PC-9 (cell line): ENCODE measurements around the gene GPR176. TPM values are rescaled to one million over a fixed set of nuclear protein-coding genes. Genes with fewer than 3 reads are reported as not detected.

ENCODE experiments used
- BruUV-seq: library from RNA; stranded (reverse); fragments of 400-500 nt; replicated peaks from 2 replicates; lab custom pipeline; 2021; lab: Mats Ljungman, UMichigan
- CTCF ChIA-PET: fragments of 300-600 bp; sonication (Branson Sonifier 250); formaldehyde crosslinking; loops from one replicate; lab custom pipeline; 2022; ENCODE audit warnings: antibody characterized with exemption; lab: Charles Lee
- POLR2A ChIA-PET: fragments of 300-600 bp; sonication (Branson Sonifier 250); formaldehyde crosslinking; loops from one replicate; lab custom pipeline; 2022; ENCODE audit warnings: antibody characterized with exemption; ENCODE audit not compliant: unreplicated experiment; lab: Charles Lee
- DNase-seq, 2 experiments: peaks; one replicate each; pipeline versions ENCODE4 v3.0.0 to v3.0.0-alpha.2; 2015 to 2022; ENCODE audit warnings: mixed read lengths in 1 of 2
- H2AFZ ChIP-seq: fragments of 200-600 bp; sonication (generic); 2 replicates; pipeline ENCODE4 v1.8.1; 2017; ENCODE audit warnings: antibody characterized with exemption
- H3F3A ChIP-seq: fragments of 200-600 bp; sonication (generic); 2 replicates; pipeline ENCODE4 v1.8.1; 2017; ENCODE audit warnings: antibody characterized with exemption, mild to moderate bottlenecking, low read depth; ENCODE audit not compliant: insufficient read depth
- H3K27ac ChIP-seq: fragments of 200-600 bp; sonication (generic); 2 replicates; pipeline ENCODE4 v1.6.1; 2016; ENCODE audit warnings: mixed run types
- H3K27me3 ChIP-seq: fragments of 200-600 bp; sonication (generic); 2 replicates; pipeline ENCODE4 v1.6.1; 2016; ENCODE audit warnings: low read depth, mixed run types; ENCODE audit not compliant: insufficient read depth
- H3K36me3 ChIP-seq: fragments of 200-600 bp; sonication (generic); 2 replicates; pipeline ENCODE4 v1.6.1; 2016; ENCODE audit warnings: low read depth, mixed run types
- H3K4me1 ChIP-seq: fragments of 200-600 bp; sonication (generic); replicated peaks from 2 replicates; pipeline ENCODE4 v1.6.1; 2016; ENCODE audit warnings: mixed run types; ENCODE audit not compliant: insufficient read depth
- H3K4me2 ChIP-seq: fragments of 200-600 bp; sonication (generic); 2 replicates; pipeline ENCODE4 v1.6.1; 2017; ENCODE audit warnings: mixed run types
- H3K4me3 ChIP-seq: fragments of 200-600 bp; sonication (generic); 2 replicates; pipeline ENCODE4 v1.6.1; 2016; ENCODE audit warnings: mixed run types
- H3K79me2 ChIP-seq: fragments of 200-600 bp; sonication (generic); 2 replicates; pipeline ENCODE4 v1.6.1; 2017; ENCODE audit warnings: low read depth, mixed run types
- H3K9me2 ChIP-seq: fragments of 200-600 bp; sonication (generic); 2 replicates; pipeline ENCODE4 v1.8.1; 2017; ENCODE audit warnings: mild to moderate bottlenecking; ENCODE audit not compliant: insufficient read depth
- H3K9me3 ChIP-seq: fragments of 200-600 bp; sonication (generic); 2 replicates; pipeline ENCODE4 v1.8.1; 2016; ENCODE audit warnings: low read depth; ENCODE audit not compliant: insufficient read depth
- H4K20me1 ChIP-seq: fragments of 200-600 bp; sonication (generic); 2 replicates; pipeline ENCODE4 v1.8.1; 2017; ENCODE audit not compliant: insufficient read depth
- EZH2 ChIP-seq: fragments of 200-600 bp; sonication (generic); IDR thresholded peaks from 2 replicates; pipeline ENCODE4 v1.8.0; 2017; ENCODE audit warnings: antibody characterized with exemption, low read depth
- intact Hi-C: fragments of 100-400 bp; cut with micrococcal nuclease; formaldehyde crosslinking; loops from one replicate; pipeline ENCODE4 v1.10.0; 2022; ENCODE audit not compliant: unreplicated experiment
- total RNA-seq: library from RNA; stranded (reverse); gene quantifications from 2 replicates; pipeline ENCODE4 v1.2.3, GENCODE V29; 2021
- TF ChIP-seq, protein P1 (sequence below): fragments of 200-600 bp; sonication (generic); conservative IDR thresholded peaks from 2 replicates; pipeline ENCODE4 v1.6.1; 2017; ENCODE audit warnings: mixed run types, antibody characterized with exemption, mild to moderate bottlenecking, moderate library complexity

The GPR176 gene
- total RNA-seq, 1 experiment from 2014 or later = 4.7 TPM

DNA sequence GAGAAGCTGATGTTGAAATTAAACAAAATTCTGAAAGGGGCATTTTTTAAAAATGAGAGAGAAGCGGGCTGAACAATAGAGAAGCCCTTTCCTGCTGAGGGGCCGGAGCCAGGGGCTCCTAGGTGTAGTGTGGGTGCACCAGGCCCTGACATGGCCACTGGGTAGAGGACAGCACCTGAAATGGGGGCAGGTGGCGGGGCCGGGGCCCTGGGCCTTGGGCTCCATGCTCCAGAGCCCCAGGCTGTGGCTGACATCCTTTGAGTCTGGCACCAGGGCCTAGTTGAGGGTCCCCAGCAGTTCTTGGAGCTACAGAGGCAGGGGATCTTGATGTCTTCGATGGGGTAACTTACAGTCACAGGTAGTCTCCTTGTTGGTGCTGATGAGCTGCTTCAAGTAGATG is 6.5 kb upstream of the GPR176 start:
- Histone ChIP-seq H3K4me2 (no peak overlapping the region), H3K27me3 (no peaks in the 10 kb centered on the region), H3F3A (no peaks in the 10 kb centered on the region), H3K4me3 (no peak overlapping the region), H3K36me3 (no peaks in the 10 kb centered on the region), H3K9me2 (no peaks in the 10 kb centered on the region), H3K4me1 (peaks cover 10% of the 10 kb centered on the region), H4K20me1 (no peaks in the 10 kb centered on the region), H3K9me3 (no peaks in the 10 kb centered on the region), H3K79me2 (no peaks in the 10 kb centered on the region), H3K27ac (no peak overlapping the region), H2AFZ (no peak overlapping the region)
- no TSS peak for BruUV-seq
- POLR2A ChIA-PET = no interaction called here
- TF ChIP-seq EZH2 = no peak
- TF ChIP-seq, protein P1, sequence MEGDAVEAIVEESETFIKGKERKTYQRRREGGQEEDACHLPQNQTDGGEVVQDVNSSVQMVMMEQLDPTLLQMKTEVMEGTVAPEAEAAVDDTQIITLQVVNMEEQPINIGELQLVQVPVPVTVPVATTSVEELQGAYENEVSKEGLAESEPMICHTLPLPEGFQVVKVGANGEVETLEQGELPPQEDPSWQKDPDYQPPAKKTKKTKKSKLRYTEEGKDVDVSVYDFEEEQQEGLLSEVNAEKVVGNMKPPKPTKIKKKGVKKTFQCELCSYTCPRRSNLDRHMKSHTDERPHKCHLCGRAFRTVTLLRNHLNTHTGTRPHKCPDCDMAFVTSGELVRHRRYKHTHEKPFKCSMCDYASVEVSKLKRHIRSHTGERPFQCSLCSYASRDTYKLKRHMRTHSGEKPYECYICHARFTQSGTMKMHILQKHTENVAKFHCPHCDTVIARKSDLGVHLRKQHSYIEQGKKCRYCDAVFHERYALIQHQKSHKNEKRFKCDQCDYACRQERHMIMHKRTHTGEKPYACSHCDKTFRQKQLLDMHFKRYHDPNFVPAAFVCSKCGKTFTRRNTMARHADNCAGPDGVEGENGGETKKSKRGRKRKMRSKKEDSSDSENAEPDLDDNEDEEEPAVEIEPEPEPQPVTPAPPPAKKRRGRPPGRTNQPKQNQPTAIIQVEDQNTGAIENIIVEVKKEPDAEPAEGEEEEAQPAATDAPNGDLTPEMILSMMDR = no peak
- intact Hi-C loops = no loop called here
- no peak for DNase-seq
- CTCF ChIA-PET = no interaction called here

DNA sequence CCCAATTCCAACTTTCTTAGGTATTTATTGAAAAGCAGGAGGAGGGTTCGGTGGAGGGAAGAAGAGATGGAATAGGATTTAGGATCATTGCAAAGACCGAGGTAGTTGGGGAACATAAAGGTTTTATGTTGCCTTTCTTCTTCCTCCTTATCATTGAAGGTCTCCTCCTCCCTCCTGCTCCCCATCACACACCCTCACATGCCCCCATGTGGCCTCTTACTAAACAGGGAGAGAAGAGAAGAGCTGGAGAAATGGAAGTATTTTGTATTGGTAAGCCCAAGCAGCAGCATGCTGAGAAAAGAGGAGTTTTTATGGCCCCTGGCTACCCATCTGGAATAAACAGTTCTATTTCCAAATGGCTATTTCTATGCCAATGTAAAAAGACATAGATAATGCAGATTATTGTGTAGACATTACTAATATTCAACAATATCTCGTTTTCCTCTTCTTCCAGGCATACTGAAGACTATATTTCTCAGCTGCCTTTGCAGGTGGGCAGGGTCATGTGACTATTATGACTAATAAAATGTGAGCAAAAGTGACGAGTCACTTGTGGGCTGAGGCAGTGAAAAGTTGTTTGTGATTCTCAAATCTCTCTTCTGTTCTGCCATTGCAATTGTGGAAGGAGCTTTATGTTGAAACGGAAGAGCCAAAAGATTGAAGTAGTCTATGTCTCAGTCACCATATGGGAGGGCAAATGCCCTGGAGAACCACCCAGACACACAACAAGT is 5.2 kb upstream of the GPR176 start:
- H3K27ac ChIP-seq = no peak overlapping the region
- TF ChIP-seq EZH2 = no peak
- TF ChIP-seq, protein P1 = no peak
- no TSS peak for BruUV-seq
- H3K27me3 ChIP-seq = no peaks in the 10 kb centered on the region
- no peaks in the 10 kb centered on the region for H3K9me3 ChIP-seq
- POLR2A ChIA-PET = interaction anchor here (0.7 kb wide), 1 partner anchor 20 kb away, joined by 6 read pairs; no protein-coding TSS in a partner anchor
- H3K9me2 ChIP-seq = no peaks in the 10 kb centered on the region
- peaks cover 14% of the 10 kb centered on the region for H3K4me1 ChIP-seq
- no peak for DNase-seq
- intact Hi-C loops = no loop called here
- H3K79me2 ChIP-seq = no peaks in the 10 kb centered on the region
- no peaks in the 10 kb centered on the region for H3K36me3 ChIP-seq
- H2AFZ ChIP-seq = no peak overlapping the region; the same call in 1 of the 2 replicates
- CTCF ChIA-PET = no interaction called here
- no peak overlapping the region for H3K4me3 ChIP-seq
- H3F3A ChIP-seq = no peaks in the 10 kb centered on the region
- H3K4me2 ChIP-seq = no peak overlapping the region
- H4K20me1 ChIP-seq = no peaks in the 10 kb centered on the region

DNA sequence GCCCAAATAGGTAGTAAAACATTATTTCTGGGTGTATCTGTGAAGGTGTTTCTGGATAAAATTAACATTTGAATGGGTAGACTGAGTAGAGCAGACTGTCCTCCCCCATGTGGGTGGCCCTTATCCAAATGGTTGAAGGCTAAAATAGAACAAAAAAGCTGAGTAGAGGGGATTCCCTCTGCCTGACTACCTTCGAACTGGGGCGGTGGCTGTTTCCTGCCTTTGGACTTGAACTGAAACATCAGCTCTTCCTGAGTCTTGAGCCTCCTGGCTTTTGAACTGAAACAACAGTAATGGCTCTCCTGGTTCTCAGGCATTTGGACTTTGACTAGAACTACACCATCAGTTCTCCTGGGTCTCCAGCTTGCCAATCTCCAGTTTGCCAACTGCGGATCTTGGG is 4.4 kb upstream of the GPR176 start:
- POLR2A ChIA-PET = no interaction called here
- no peak overlapping the region for H3K4me2 ChIP-seq
- H3K27me3 ChIP-seq = no peaks in the 10 kb centered on the region
- no peak for DNase-seq
- no peak overlapping the region for H2AFZ ChIP-seq
- H4K20me1 ChIP-seq = no peaks in the 10 kb centered on the region
- peaks cover 17% of the 10 kb centered on the region for H3K4me1 ChIP-seq
- intact Hi-C loops = no loop called here
- H3K27ac ChIP-seq = no peak overlapping the region
- CTCF ChIA-PET = interaction anchor here (0.5 kb wide), 1 partner anchor 48 kb away, joined by 3 read pairs; no protein-coding TSS in a partner anchor
- no peaks in the 10 kb centered on the region for H3K9me2 ChIP-seq
- H3K4me3 ChIP-seq = no peak overlapping the region
- H3K36me3 ChIP-seq = no peaks in the 10 kb centered on the region
- no TSS peak for BruUV-seq
- H3F3A ChIP-seq = no peaks in the 10 kb centered on the region
- TF ChIP-seq EZH2 = no peak
- TF ChIP-seq, protein P1 = no peak
- no peaks in the 10 kb centered on the region for H3K79me2 ChIP-seq
- no peaks in the 10 kb centered on the region for H3K9me3 ChIP-seq
